H9 (cell line): ENCODE results near the gene TOMM70. TPM values are rescaled to one million over a fixed set of nuclear protein-coding genes. Genes with fewer than 3 reads are reported as not detected.

ENCODE experiments used
- DNase-seq: peaks from one replicate; pipeline ENCODE4 v3.0.0-alpha.2; 2017
- H2AFZ ChIP-seq: one replicate; pipeline ENCODE4 v1.6.1; 2013; ENCODE audit warnings: mild to moderate bottlenecking, low read length, control low read depth, moderate library complexity
- H2AK5ac ChIP-seq: 2 replicates; pipeline ENCODE4 v1.6.1; 2013; ENCODE audit warnings: low read length, control low read depth, mixed read lengths; ENCODE audit not compliant: insufficient read length
- H2BK120ac ChIP-seq: one replicate; pipeline ENCODE4 v1.6.1; 2013; ENCODE audit warnings: low read depth, mild to moderate bottlenecking, low read length, control low read depth, inconsistent platforms; ENCODE audit not compliant: poor library complexity, severe bottlenecking
- H2BK12ac ChIP-seq: 2 replicates; pipeline ENCODE4 v1.6.1; 2013; ENCODE audit warnings: low read length, control low read depth, mixed read lengths, low read depth; ENCODE audit not compliant: insufficient read length
- H2BK15ac ChIP-seq: 2 replicates; pipeline ENCODE4 v1.6.1; 2013; ENCODE audit warnings: low read depth, low read length, control low read depth
- H2BK20ac ChIP-seq: one replicate; pipeline ENCODE4 v1.6.1; 2013; ENCODE audit warnings: low read depth, mild to moderate bottlenecking, low read length, control low read depth, inconsistent platforms; ENCODE audit not compliant: poor library complexity, severe bottlenecking
- H2BK5ac ChIP-seq: 2 replicates; pipeline ENCODE4 v1.6.1; 2013; ENCODE audit warnings: low read length, control low read depth, mixed read lengths; ENCODE audit not compliant: insufficient read length
- H3K14ac ChIP-seq: 2 replicates; pipeline ENCODE4 v1.6.1; 2013; ENCODE audit warnings: low read length, control low read depth; ENCODE audit not compliant: insufficient read depth
- H3K18ac ChIP-seq: 2 replicates; pipeline ENCODE4 v1.6.1; 2013; ENCODE audit warnings: low read depth, mild to moderate bottlenecking, mixed read lengths, low read length, control low read depth; ENCODE audit not compliant: insufficient read length
- H3K23ac ChIP-seq: 2 replicates; pipeline ENCODE4 v1.6.1; 2013; ENCODE audit warnings: low read length, control low read depth, mixed read lengths, low read depth; ENCODE audit not compliant: insufficient read length
- H3K23me2 ChIP-seq: 2 replicates; pipeline ENCODE4 v1.6.1; 2013; ENCODE audit warnings: low read depth, mild to moderate bottlenecking, mixed read lengths, low read length, control low read depth; ENCODE audit not compliant: insufficient read length, poor library complexity, severe bottlenecking
- H3K27ac ChIP-seq: 2 replicates; pipeline ENCODE4 v1.5.1; 2013; ENCODE audit warnings: low read length, control low read depth, mixed read lengths, low read depth; ENCODE audit not compliant: insufficient read length
- H3K27me3 ChIP-seq: 2 replicates; pipeline ENCODE4 v1.6.1; 2013; ENCODE audit warnings: low read length, control low read depth, inconsistent platforms; ENCODE audit not compliant: insufficient read depth
- H3K4ac ChIP-seq: 2 replicates; pipeline ENCODE4 v1.6.1; 2013; ENCODE audit warnings: low read depth, mild to moderate bottlenecking, control low read depth, inconsistent platforms, low read length, moderate library complexity
- H3K4me1 ChIP-seq: 2 replicates; pipeline ENCODE4 v1.6.1; 2013; ENCODE audit warnings: low read length, control low read depth, inconsistent platforms; ENCODE audit not compliant: insufficient read depth
- H3K4me2 ChIP-seq: 2 replicates; pipeline ENCODE4 v1.6.1; 2013; ENCODE audit warnings: low read length, control low read depth, mixed read lengths; ENCODE audit not compliant: insufficient read length, insufficient read depth
- H3K56ac ChIP-seq: 2 replicates; pipeline ENCODE4 v1.6.1; 2013; ENCODE audit warnings: low read depth, mild to moderate bottlenecking, mixed read lengths, low read length, control low read depth; ENCODE audit not compliant: insufficient read length
- H3K79me1 ChIP-seq: 2 replicates; pipeline ENCODE4 v1.6.1; 2013; ENCODE audit warnings: low read depth, mild to moderate bottlenecking, moderate library complexity, low read length, control low read depth, inconsistent platforms; ENCODE audit not compliant: insufficient read depth, poor library complexity, severe bottlenecking
- H3K79me2 ChIP-seq: 2 replicates; pipeline ENCODE4 v1.6.1; 2013; ENCODE audit warnings: low read length, control low read depth, inconsistent platforms; ENCODE audit not compliant: insufficient read depth
- H3K9ac ChIP-seq: 2 replicates; pipeline ENCODE4 v1.6.1; 2013; ENCODE audit warnings: low read length, control low read depth, mixed read lengths; ENCODE audit not compliant: insufficient read length; ENCODE audit errors: extremely low read depth
- H3K9me3 ChIP-seq: one replicate; pipeline ENCODE4 v1.6.1; 2013; ENCODE audit warnings: low read depth, low read length, inconsistent platforms; ENCODE audit not compliant: control insufficient read depth
- H3T11ph ChIP-seq: one replicate; pipeline ENCODE4 v1.6.1; 2013; ENCODE audit warnings: mild to moderate bottlenecking, low read length, control low read depth, inconsistent platforms
- H4K20me1 ChIP-seq: one replicate; pipeline ENCODE4 v1.6.1; 2013; ENCODE audit not compliant: control insufficient read depth, insufficient read length, insufficient read depth
- H4K5ac ChIP-seq: 2 replicates; pipeline ENCODE4 v1.6.1; 2013; ENCODE audit warnings: low read depth, mild to moderate bottlenecking, mixed read lengths, low read length, control low read depth; ENCODE audit not compliant: insufficient read length
- H4K8ac ChIP-seq: replicated peaks from 2 replicates; pipeline ENCODE4 v1.6.1; 2013; ENCODE audit warnings: low read length, control low read depth, mixed read lengths, low read depth; ENCODE audit not compliant: insufficient read length
- H4K91ac ChIP-seq: 2 replicates; pipeline ENCODE4 v1.6.1; 2013; ENCODE audit warnings: low read depth, mild to moderate bottlenecking, moderate library complexity, mixed read lengths, low read length, control low read depth; ENCODE audit not compliant: insufficient read length
- H3K27ac Mint-ChIP-seq, 3 experiments: 2 replicates in 2 of 3; 3 replicates in 1 of 3; pipeline ENCODE4 v1.8.0; 2020 to 2021; ENCODE audit warnings: mixed read lengths in 3 of 3, mild to moderate bottlenecking in 1 of 3, moderate library complexity in 1 of 3
- H3K27me3 Mint-ChIP-seq: 2 replicates; pipeline ENCODE4 v1.8.0; 2021; ENCODE audit warnings: low read depth, mild to moderate bottlenecking, moderate library complexity, mixed read lengths
- H3K36me3 Mint-ChIP-seq, 3 experiments: 2 replicates in 2 of 3; 3 replicates in 1 of 3; pipeline ENCODE4 v1.8.0; 2020 to 2021; ENCODE audit warnings: low read depth in 3 of 3, mixed read lengths in 3 of 3; ENCODE audit not compliant: insufficient read depth in 1 of 3
- H3K4me1 Mint-ChIP-seq, 2 experiments: 2 replicates each; pipeline ENCODE4 v1.8.0; 2020; ENCODE audit warnings: mixed read lengths in 2 of 2
- H3K4me3 Mint-ChIP-seq, 2 experiments: 2 replicates in 1 of 2; 3 replicates in 1 of 2; pipeline ENCODE4 v1.8.0; 2020 to 2021; ENCODE audit warnings: mild to moderate bottlenecking in 2 of 2, mixed read lengths in 2 of 2, moderate library complexity in 1 of 2
- H3K9me3 Mint-ChIP-seq, 2 experiments: 2 replicates in 1 of 2; 3 replicates in 1 of 2; pipeline ENCODE4 v1.8.0; 2020; ENCODE audit warnings: mild to moderate bottlenecking in 2 of 2, mixed read lengths in 2 of 2, moderate library complexity in 1 of 2
- CTCF ChIP-seq: fragments of 200-600 bp; sonication (generic); conservative IDR thresholded peaks from 3 replicates; pipeline ENCODE4 v1.8.0; 2021; ENCODE audit warnings: antibody characterized with exemption, mild to moderate bottlenecking
- WGBS: extraction: QIAGEN DNeasy Blood & Tissue Kit; methylation state at CpG from one replicate; pipeline ENCODE4 v1.1.7; 2013; ENCODE audit warnings: missing lambda C conversion rate, low lambda C conversion rate, mixed read lengths; ENCODE audit not compliant: insufficient read length; ENCODE audit errors: extremely low coverage; 5-methylcytosine and 5-hydroxymethylcytosine counted together
- total RNA-seq: library from RNA; stranded (reverse); gene quantifications from 2 replicates; pipeline ENCODE4 v1.2.1, GENCODE V29; 2021

The TOMM70 gene
- total RNA-seq, 1 experiment from 2014 or later: 53.0 TPM

DNA sequence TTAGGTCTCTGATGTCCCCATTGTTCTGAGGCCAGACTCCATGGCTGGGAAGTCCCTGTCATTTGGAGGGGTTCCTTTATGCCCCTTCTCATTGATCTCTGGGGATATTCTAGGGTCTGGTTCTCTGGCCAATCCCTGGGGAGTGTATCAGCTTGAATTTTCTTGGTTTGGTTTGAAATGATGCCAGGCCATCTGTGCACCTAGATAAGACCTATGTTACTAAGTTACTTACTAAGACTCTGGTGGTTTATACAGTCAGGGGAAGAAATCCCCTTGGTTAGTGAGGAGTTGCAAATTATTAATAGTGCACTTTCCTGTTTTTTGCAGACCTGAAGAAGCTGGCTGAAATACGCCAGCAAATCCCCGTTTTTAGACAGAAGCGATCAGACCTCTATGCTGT, 46.0 kb downstream of the TOMM70 start:
- Histone ChIP-seq H3K79me2 (no peaks in the 10 kb centered on the region), H3K4me1 (no peaks in the 10 kb centered on the region), H4K8ac (no peak overlapping the region), H4K91ac (no peak overlapping the region), H4K20me1 (no peaks in the 10 kb centered on the region), H3K23ac (no peak overlapping the region), H3K27me3 (no peaks in the 10 kb centered on the region), H2BK5ac (no peak overlapping the region), H2BK12ac (no peak overlapping the region), H2BK120ac (no peak overlapping the region), H3K79me1 (no peaks in the 10 kb centered on the region), H3K9me3 (no peaks in the 10 kb centered on the region), H3K9ac (no peak overlapping the region), H3T11ph (no peak overlapping the region), H3K18ac (no peak overlapping the region), H2BK15ac (no peak overlapping the region), H3K56ac (no peak overlapping the region), H3K14ac (no peak overlapping the region), H4K5ac (no peak overlapping the region), H2AFZ (no peak overlapping the region), H3K27ac (no peak overlapping the region), H2AK5ac (no peak overlapping the region), H3K4me2 (no peak overlapping the region), H2BK20ac (no peak overlapping the region), H3K23me2 (no peaks in the 10 kb centered on the region), H3K4ac (no peak overlapping the region)
- Mint-ChIP-seq H3K36me3 (peaks cover 9 to 36% (median 17%) of the 10 kb centered on the region in 3 experiments; a peak in 6 of 7 replicates), H3K4me1 (no peaks in the 10 kb centered on the region), H3K9me3 (no peaks in the 10 kb centered on the region), H3K27ac (no peak overlapping the region), H3K27me3 (no peaks in the 10 kb centered on the region), H3K4me3 (no peak overlapping the region)
- no peak for DNase-seq
- no CpG with 5 or more reads among the region's 3 CpGs for WGBS
- TF ChIP-seq CTCF: no peak
